OCI-LY1 (cell line): ENCODE data around the gene PPP1R15B.

Experiments used
- H2AFZ ChIP-seq: fragments of 200-600 bp; sonication (generic), shearing (Covaris generic); 2 replicates; pipeline ENCODE4 v1.6.0; 2014; ENCODE audit warnings: antibody characterized with exemption, mild to moderate bottlenecking, low read length
- H3F3A ChIP-seq: fragments of 200-600 bp; sonication (generic), shearing (Covaris generic); 2 replicates; pipeline ENCODE4 v1.6.0; 2014; ENCODE audit warnings: mild to moderate bottlenecking, antibody characterized with exemption, low read length, moderate library complexity; ENCODE audit not compliant: insufficient read depth
- H3K27ac ChIP-seq: fragments of 200-600 bp; sonication (generic); 2 replicates; pipeline ENCODE4 v1.5.1; 2014; ENCODE audit warnings: low read length, mixed run types, mild to moderate bottlenecking, low read depth; ENCODE audit not compliant: poor library complexity, severe bottlenecking
- H3K27me3 ChIP-seq: fragments of 200-600 bp; sonication (generic); 2 replicates; pipeline ENCODE4 v1.6.0; 2014; ENCODE audit warnings: antibody characterized with exemption, mild to moderate bottlenecking, low read length, moderate library complexity; ENCODE audit not compliant: insufficient read depth
- H3K36me3 ChIP-seq: fragments of 200-600 bp; sonication (generic); 2 replicates; pipeline ENCODE4 v1.6.1; 2014; ENCODE audit warnings: mild to moderate bottlenecking, antibody characterized with exemption, low read length, moderate library complexity, mixed read lengths; ENCODE audit not compliant: insufficient read depth
- H3K4me1 ChIP-seq: fragments of 200-600 bp; sonication (generic); 2 replicates; pipeline ENCODE4 v1.5.1; 2014; ENCODE audit warnings: mild to moderate bottlenecking, low read length, moderate library complexity; ENCODE audit not compliant: insufficient read depth, severe bottlenecking
- H3K4me2 ChIP-seq: fragments of 200-600 bp; sonication (generic), shearing (Covaris generic); 2 replicates; pipeline ENCODE4 v1.6.1; 2014; ENCODE audit warnings: low read length
- H3K4me3 ChIP-seq: fragments of 200-600 bp; sonication (generic); 2 replicates; pipeline ENCODE4 v1.5.1; 2014; ENCODE audit warnings: low read length, low read depth, mild to moderate bottlenecking, mixed read lengths; ENCODE audit not compliant: poor library complexity, severe bottlenecking
- H3K79me2 ChIP-seq: fragments of 200-600 bp; shearing (Covaris generic); 2 replicates; pipeline ENCODE4 v1.6.1; 2016; ENCODE audit warnings: mixed run types, low read length, mixed read lengths; ENCODE audit not compliant: insufficient read depth
- H3K9ac ChIP-seq: fragments of 200-600 bp; sonication (generic), shearing (Covaris generic); 2 replicates; pipeline ENCODE4 v1.6.1; 2014; ENCODE audit warnings: mild to moderate bottlenecking, low read length, mixed read lengths
- H3K9me2 ChIP-seq: fragments of 200-600 bp; sonication (generic), shearing (Covaris generic); 2 replicates; pipeline ENCODE4 v1.6.1; 2014; ENCODE audit warnings: low read depth, mild to moderate bottlenecking, low read length, mixed read lengths
- H3K9me3 ChIP-seq: fragments of 200-600 bp; shearing (Covaris generic); 2 replicates; pipeline ENCODE4 v1.6.1; 2014; ENCODE audit warnings: low read length, mixed read lengths
- H4K20me1 ChIP-seq: fragments of 200-600 bp; sonication (generic), shearing (Covaris generic); 2 replicates; pipeline ENCODE4 v1.6.0; 2016; ENCODE audit warnings: mild to moderate bottlenecking, low read length; ENCODE audit not compliant: insufficient read depth
- EZH2 ChIP-seq: fragments of 200-600 bp; sonication (generic), shearing (Covaris generic); IDR thresholded peaks from 2 replicates; pipeline ENCODE4 v1.8.0; 2017; ENCODE audit warnings: borderline replicate concordance, mixed run types, mild to moderate bottlenecking, antibody characterized with exemption, low read length, moderate library complexity, mixed read lengths
- TF ChIP-seq, protein P1 (sequence below): fragments of 200-600 bp; sonication (generic), shearing (Covaris generic); IDR thresholded peaks from 2 replicates; pipeline ENCODE4 v1.5.1; 2017; ENCODE audit warnings: mild to moderate bottlenecking, antibody characterized with exemption, low read length, moderate library complexity, mixed read lengths

PPP1R15B gene

DNA sequence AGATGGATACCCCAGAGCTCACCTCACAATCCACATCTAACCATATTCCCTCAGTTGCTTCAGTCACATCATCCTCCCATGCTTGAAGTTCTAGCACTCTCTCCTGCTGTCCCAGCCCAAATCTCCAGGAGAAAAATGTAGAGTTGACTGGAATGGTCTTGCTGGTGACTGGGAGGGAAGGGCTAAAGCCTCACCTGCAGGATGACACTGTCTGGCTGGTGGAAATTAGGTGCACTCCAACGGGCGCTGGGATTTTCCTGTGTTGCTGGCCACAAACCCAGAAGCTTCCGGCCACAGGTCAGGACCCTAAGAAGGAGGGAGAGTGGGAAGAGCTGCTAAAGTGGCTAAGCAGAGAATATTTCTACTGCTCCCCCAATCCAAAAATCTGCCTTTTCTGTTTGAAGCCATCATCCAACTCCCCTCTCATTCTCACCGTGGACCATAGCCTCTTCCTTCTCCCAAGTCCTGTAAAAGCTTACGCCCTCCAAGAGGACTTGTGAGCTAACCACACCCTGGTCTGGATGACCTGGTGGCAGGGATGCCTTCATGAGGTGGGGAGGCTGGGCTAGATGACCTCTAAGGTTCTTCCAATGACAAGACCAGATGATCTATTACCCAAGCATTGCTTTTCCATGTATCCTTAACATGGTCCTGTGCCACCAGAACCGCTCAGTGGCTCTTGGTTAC lies 37.5 kb upstream of the PPP1R15B start:
- H3K9me3 ChIP-seq, result no peaks in the 10 kb centered on the region
- H3K4me1 ChIP-seq, result peaks cover 17% of the 10 kb centered on the region
- no peak overlapping the region for H3K4me2 ChIP-seq
- H3K36me3 ChIP-seq, result peaks cover 88% of the 10 kb centered on the region
- no peaks in the 10 kb centered on the region for H3F3A ChIP-seq
- no peak for TF ChIP-seq EZH2
- TF ChIP-seq, protein P1, sequence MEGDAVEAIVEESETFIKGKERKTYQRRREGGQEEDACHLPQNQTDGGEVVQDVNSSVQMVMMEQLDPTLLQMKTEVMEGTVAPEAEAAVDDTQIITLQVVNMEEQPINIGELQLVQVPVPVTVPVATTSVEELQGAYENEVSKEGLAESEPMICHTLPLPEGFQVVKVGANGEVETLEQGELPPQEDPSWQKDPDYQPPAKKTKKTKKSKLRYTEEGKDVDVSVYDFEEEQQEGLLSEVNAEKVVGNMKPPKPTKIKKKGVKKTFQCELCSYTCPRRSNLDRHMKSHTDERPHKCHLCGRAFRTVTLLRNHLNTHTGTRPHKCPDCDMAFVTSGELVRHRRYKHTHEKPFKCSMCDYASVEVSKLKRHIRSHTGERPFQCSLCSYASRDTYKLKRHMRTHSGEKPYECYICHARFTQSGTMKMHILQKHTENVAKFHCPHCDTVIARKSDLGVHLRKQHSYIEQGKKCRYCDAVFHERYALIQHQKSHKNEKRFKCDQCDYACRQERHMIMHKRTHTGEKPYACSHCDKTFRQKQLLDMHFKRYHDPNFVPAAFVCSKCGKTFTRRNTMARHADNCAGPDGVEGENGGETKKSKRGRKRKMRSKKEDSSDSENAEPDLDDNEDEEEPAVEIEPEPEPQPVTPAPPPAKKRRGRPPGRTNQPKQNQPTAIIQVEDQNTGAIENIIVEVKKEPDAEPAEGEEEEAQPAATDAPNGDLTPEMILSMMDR, result no peak
- no peaks in the 10 kb centered on the region for H3K79me2 ChIP-seq
- no peak overlapping the region for H3K27ac ChIP-seq
- no peak overlapping the region for H2AFZ ChIP-seq
- no peak overlapping the region for H3K9ac ChIP-seq
- H3K9me2 ChIP-seq, result no peaks in the 10 kb centered on the region
- no peaks in the 10 kb centered on the region for H3K27me3 ChIP-seq
- no peak overlapping the region for H3K4me3 ChIP-seq
- H4K20me1 ChIP-seq, result no peaks in the 10 kb centered on the region

DNA sequence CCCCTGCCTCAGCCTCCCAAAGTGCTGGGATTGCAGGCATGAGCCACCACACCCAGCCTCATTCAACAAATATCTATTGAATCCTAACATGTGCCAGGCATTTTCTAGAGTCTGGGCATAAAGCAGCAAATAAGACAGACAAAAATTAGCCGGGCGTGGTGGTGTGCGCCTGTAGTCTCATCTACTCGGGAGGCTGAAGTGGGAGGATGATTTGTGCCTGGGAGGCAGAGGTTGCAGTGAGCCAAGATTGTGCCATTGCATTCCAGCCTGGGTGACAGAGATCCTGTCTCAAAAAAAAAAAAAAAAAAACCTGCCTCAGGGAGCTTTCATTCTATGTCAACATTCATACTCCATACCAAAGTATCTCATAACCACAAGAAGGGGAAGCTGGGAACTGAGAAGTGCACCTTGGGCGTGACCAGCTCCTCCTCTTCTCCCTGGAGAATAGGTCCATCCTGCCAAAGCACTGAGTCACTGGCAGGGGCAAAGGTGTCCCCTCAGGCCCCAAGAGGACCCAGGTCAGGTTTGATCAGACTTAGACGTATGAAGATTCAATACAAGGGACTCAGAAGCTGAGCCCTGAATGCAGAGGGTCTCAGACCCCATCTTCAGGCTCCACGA lies 36.8 kb upstream of the PPP1R15B start:
- H3K9me3 ChIP-seq, result no peaks in the 10 kb centered on the region
- no peak overlapping the region for H3K9ac ChIP-seq
- H3K27me3 ChIP-seq, result no peaks in the 10 kb centered on the region
- H3K79me2 ChIP-seq, result no peaks in the 10 kb centered on the region
- H3K4me3 ChIP-seq, result no peak overlapping the region
- H3K9me2 ChIP-seq, result no peaks in the 10 kb centered on the region
- no peaks in the 10 kb centered on the region for H4K20me1 ChIP-seq
- H3K27ac ChIP-seq, result no peak overlapping the region
- H3K36me3 ChIP-seq, result peaks cover 92% of the 10 kb centered on the region
- H3K4me1 ChIP-seq, result peaks cover 16% of the 10 kb centered on the region
- TF ChIP-seq EZH2, result no peak
- TF ChIP-seq, protein P1, result no peak
- H3F3A ChIP-seq, result no peaks in the 10 kb centered on the region
- no peak overlapping the region for H2AFZ ChIP-seq
- no peak overlapping the region for H3K4me2 ChIP-seq

DNA sequence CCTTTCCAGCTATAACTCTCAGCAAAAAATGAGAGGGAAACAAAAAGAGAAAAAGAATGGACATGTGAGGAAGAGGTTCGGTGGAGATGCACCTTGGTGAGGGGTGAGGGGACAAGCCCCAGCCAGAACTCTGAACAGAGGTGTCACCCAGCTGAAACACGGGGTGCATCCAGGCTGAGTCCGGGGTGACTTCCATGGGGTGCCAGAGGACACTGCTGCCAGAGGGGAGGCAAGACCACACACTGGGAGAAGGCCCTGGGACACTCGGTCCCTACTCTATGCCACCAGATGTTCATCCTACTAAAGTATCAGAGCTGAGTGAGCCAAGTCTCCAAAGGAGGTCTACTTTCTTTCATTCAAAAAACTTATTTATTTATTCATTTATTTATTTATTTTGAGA lies 36.1 kb upstream of the PPP1R15B start:
- Histone ChIP-seq H3K27me3 (no peaks in the 10 kb centered on the region), H3K9ac (no peak overlapping the region), H3K9me3 (no peaks in the 10 kb centered on the region), H3F3A (no peaks in the 10 kb centered on the region), H2AFZ (no peak overlapping the region), H3K4me1 (peaks cover 10% of the 10 kb centered on the region), H3K36me3 (peaks cover 92% of the 10 kb centered on the region), H3K4me2 (no peak overlapping the region), H4K20me1 (no peaks in the 10 kb centered on the region), H3K9me2 (no peaks in the 10 kb centered on the region), H3K4me3 (no peak overlapping the region), H3K27ac (no peak overlapping the region), H3K79me2 (no peaks in the 10 kb centered on the region)
- TF ChIP-seq EZH2, result no peak
- TF ChIP-seq, protein P1, result no peak
